Lung (tissue), 12 donors: ENCODE measurements around the gene PERCC1. TPM values are rescaled to one million over a fixed set of nuclear protein-coding genes. Genes with fewer than 3 reads are reported as not detected.

Experiments used
- ATAC-seq: fragments of 200-7000 bp; cut with Tn5 transposase; one replicate; pipeline ENCODE4 v1.9.1; 2020; ENCODE audit warnings: moderate number of reproducible peaks; ENCODE audit not compliant: insufficient read depth, low FRiP score
- DNase-seq, 3 donors: peaks; one replicate each; pipeline ENCODE4 v3.0.0-alpha.2; 2013 to 2017
- H3K27ac ChIP-seq, 2 donors: one replicate each; pipeline ENCODE4 v1.5.1; 2013; ENCODE audit warnings: mild to moderate bottlenecking in 2 of 2, moderate library complexity in 2 of 2, control low read depth in 1 of 2, inconsistent platforms in 1 of 2, low read depth in 1 of 2, low read length in 1 of 2
- H3K27me3 ChIP-seq, 3 donors: one replicate each; pipeline ENCODE4 v1.5.1; 2013; ENCODE audit warnings: low read length in 2 of 3; ENCODE audit not compliant: control insufficient read depth in 3 of 3, insufficient read depth in 3 of 3
- H3K36me3 ChIP-seq, 4 donors: one replicate each; pipeline ENCODE4 v1.5.1; 2013; ENCODE audit warnings: low read length in 4 of 4, mild to moderate bottlenecking in 1 of 4, moderate library complexity in 1 of 4; ENCODE audit not compliant: control insufficient read depth in 4 of 4, insufficient read depth in 4 of 4
- H3K4me1 ChIP-seq, 5 donors: one replicate each; pipeline ENCODE4 v1.5.1; 2013; ENCODE audit warnings: low read length in 5 of 5, mild to moderate bottlenecking in 2 of 5, moderate library complexity in 1 of 5; ENCODE audit not compliant: control insufficient read depth in 5 of 5, insufficient read depth in 5 of 5
- H3K4me3 ChIP-seq: one replicate; pipeline ENCODE4 v1.5.1; 2013; ENCODE audit warnings: mild to moderate bottlenecking, control low read depth, moderate library complexity
- H3K9ac ChIP-seq, 2 donors: one replicate each; pipeline ENCODE4 v1.5.1; 2013; ENCODE audit warnings: low read length in 2 of 2, control low read depth in 1 of 2; ENCODE audit not compliant: insufficient read depth in 1 of 2
- H3K9me3 ChIP-seq, 4 donors: one replicate each; pipeline ENCODE4 v1.5.1; 2013; ENCODE audit warnings: low read length in 3 of 4, mild to moderate bottlenecking in 1 of 4, moderate library complexity in 1 of 4; ENCODE audit not compliant: control insufficient read depth in 4 of 4, insufficient read depth in 3 of 4
- CTCF ChIP-seq: IDR thresholded peaks from 2 replicates; pipeline ENCODE4 v1.5.1; 2012; ENCODE audit warnings: mild to moderate bottlenecking; ENCODE audit errors: control extremely low read depth, extremely low read depth
- WGBS, 2 donors: extraction: QIAGEN DNeasy Blood & Tissue Kit; methylation state at CpG; one replicate each; pipeline ENCODE4 v1.1.7; 2013; 5-methylcytosine and 5-hydroxymethylcytosine counted together
- polyA plus RNA-seq, 2 donors: library from polyadenylated mRNA; stranded (reverse); fragments of 200-250 nt; gene quantifications; one replicate each; pipeline ENCODE4 v1.2.1, GENCODE V29; 2013
- total RNA-seq, 2 donors: library from RNA; depleted of rRNA in 1 of 2; stranded (reverse); fragments of >200 nt in 1 of 2; gene quantifications; one replicate each; pipeline ENCODE4 v1.2.1, GENCODE V29; 2014 to 2021
- donor health status: control.
- donor health status: control.
- donor health status: Bipolar disorder and iron deficiency.
- donor health status: healthy.
- donor health status: DM: yes; HTN: yes; CAD: no.

Gene PERCC1
- total and polyA plus RNA-seq, 4 donors = 0.12 to 0.57 (median 0.46) TPM; not detected in 1

- Histone ChIP-seq H3K4me3 (no peak overlapping the region), H3K27me3 (no peaks in the 10 kb centered on the region), H3K36me3 (peaks cover 4 to 79% (median 5%) of the 10 kb centered on the region in 4 donors), H3K9ac (no peak overlapping the region), H3K4me1 (no peaks in the 10 kb centered on the region), H3K27ac (no peak overlapping the region), H3K9me3 (no peaks in the 10 kb centered on the region)
- no peak for TF ChIP-seq CTCF
- DNase-seq (peak in 1 of 3 donors; percentile 6), ATAC-seq (no peak)
- WGBS, 2 donors = 90 to 91% methylated on average over 17 of the region's 17 CpGs
Measured at GRCh38 chr16:1454561-1454960, 23.7 kb downstream of the PERCC1 start.

- Histone ChIP-seq H3K4me3 (no peak overlapping the region), H3K27ac (no peak overlapping the region), H3K27me3 (no peaks in the 10 kb centered on the region), H3K9me3 (no peaks in the 10 kb centered on the region), H3K4me1 (no peaks in the 10 kb centered on the region), H3K36me3 (peaks cover 3 to 79% (median 6%) of the 10 kb centered on the region in 4 donors), H3K9ac (no peak overlapping the region)
- TF ChIP-seq CTCF = no peak
- ATAC-seq (no peak), DNase-seq (no peak)
- WGBS, 2 donors = 91 to 93% methylated on average over 39 to 41 of the region's 41 CpGs
Measured at GRCh38 chr16:1455190-1456171, 24.6 kb downstream of the PERCC1 start.

GRCh38 chr16:1456951-1457350, 26.1 kb downstream of the PERCC1 start:
- Histone ChIP-seq H3K9me3 (no peaks in the 10 kb centered on the region), H3K27ac (no peak overlapping the region), H3K9ac (no peak overlapping the region), H3K27me3 (no peaks in the 10 kb centered on the region), H3K4me1 (no peaks in the 10 kb centered on the region), H3K36me3 (peaks cover 4 to 77% (median 7%) of the 10 kb centered on the region in 4 donors), H3K4me3 (no peak overlapping the region)
- WGBS, 2 donors = 94% methylated on average over 16 of the region's 16 CpGs
- no peak for DNase-seq
- no peak for ATAC-seq
- TF ChIP-seq CTCF = no peak
